Measurements from ENCODE around the gene IZUMO1.

The IZUMO1 gene

DNA sequence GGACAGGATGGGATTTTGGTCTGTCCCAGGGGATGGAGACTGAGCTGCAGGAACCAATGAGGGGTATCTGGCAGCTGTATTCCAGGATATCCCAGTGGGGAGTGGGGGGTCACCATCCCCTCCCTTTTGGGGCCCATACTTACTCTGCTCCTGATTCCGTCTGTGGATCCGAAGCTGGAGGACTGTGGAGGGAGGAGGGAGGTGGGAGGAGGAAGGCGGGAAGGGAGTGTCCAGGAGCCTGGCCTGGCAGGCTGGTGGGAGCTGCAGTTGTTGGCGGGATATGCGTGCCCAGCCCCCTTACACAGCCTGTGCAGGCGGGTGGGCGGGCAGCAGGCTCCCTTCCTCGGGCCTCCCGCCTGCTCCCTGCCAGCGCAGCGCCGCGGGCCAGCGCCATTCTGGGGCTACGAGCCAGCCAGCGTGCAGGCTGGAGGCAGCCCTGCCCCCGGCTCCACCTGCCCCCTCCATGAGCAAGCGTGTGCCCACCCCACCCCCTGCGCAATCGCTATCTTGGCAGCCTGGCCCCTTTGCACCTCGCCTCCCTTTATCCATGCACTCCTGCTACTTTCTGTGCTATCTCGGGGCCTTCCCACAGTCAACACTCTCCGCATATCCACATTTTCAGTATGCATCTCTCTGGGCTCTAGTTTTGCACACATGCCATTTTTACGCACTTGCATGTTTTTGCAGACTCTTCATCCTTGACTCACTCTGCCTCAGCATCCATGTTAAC is 30.0 kb downstream of the IZUMO1 start:
- ATAC-seq = no peak
- no peak for DNase-seq
- Mint-ChIP-seq H3K4me1 (peaks cover 19% of the 10 kb centered on the region), H3K9me3 (no peaks in the 10 kb centered on the region), H3K4me3 (no peak overlapping the region), H3K27me3 (no peaks in the 10 kb centered on the region), H3K27ac (no peak overlapping the region), H3K36me3 (ENCODE audit: low read depth) (no peaks in the 10 kb centered on the region)

DNA sequence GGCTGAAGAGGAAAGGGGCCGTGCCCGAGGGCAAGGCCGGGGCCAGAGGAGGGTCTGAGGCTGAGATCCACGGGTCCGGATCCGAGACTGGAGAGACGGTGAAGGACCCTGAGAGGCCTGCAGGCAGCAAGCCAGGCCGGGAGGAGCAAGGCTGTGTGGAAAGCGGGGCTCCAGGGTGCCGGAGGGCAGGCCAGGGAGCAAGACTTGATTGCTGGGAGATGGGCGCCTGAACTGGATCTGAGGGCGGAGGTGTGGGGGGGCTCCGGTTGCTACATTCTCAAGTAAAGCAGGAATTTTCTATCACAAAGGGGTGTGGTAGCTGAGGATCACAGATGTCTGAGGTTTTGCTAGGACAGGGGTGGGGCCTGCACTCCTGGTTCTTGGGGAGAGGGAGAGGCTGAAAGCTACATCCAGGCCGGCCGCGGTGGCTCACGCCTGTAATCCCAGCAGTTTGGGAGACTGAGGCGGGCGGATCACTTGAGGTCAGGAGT is 31.0 kb downstream of the IZUMO1 start:
- Mint-ChIP-seq H3K36me3 (ENCODE audit: low read depth) (peaks cover 6% of the 10 kb centered on the region), H3K27me3 (no peaks in the 10 kb centered on the region), H3K4me3 (no peak overlapping the region), H3K27ac (no peak overlapping the region), H3K9me3 (no peaks in the 10 kb centered on the region), H3K4me1 (peaks cover 14% of the 10 kb centered on the region)
- ATAC-seq (no peak), DNase-seq (no peak)

DNA sequence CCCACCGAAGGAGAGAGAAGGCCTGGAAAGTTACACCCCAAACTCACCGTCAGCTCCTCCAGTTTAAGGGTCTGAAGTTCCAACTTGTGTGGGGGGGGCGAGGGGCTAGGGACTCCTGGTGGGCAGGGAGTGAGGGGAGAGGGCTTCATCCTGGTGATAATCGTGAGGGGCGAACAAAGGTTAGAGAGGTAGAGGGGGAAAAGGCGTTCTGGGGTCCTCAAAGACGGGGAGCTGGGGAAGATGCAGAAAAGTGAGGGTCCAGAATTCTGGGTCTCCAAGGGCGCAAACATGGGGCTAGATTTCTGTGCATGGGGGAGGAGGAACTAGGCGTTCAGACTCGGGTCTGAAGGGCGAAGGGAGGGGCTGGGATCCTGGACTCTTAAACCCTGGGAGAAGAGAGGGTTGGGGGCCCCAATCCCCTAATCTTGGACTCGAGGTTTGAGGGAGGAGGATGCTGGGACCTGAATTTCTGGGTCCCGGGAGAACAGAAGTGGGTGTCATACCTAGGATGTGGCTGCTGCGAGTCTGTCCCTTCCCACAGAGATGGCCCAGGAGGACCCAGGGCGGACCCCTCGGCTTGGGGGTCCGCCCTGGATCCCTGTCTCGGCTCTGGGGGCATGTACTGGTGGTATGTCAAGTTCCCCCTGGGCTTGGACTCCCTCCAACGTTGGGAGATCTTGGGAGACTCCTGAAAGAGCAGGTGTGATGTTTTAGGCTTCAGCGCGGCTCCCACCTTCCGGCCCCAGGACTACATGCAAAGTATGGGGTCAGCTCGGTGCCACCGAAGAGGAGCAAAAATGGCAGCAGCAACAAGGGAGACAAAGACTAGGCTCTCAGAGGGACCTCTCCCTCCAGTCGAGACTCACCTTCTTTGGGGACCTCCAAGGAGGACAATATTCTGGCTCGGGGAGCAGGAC is 31.7 kb downstream of the IZUMO1 start:
- H3K4me1 Mint-ChIP-seq = peaks cover 8% of the 10 kb centered on the region
- H3K9me3 Mint-ChIP-seq = no peaks in the 10 kb centered on the region
- H3K4me3 Mint-ChIP-seq = peak overlapping the region; percentile 83
- H3K27me3 Mint-ChIP-seq = no peaks in the 10 kb centered on the region
- ATAC-seq (no peak), DNase-seq (no peak)
- H3K36me3 Mint-ChIP-seq (ENCODE audit: low read depth) = peaks cover 6% of the 10 kb centered on the region
- H3K27ac Mint-ChIP-seq = peak overlapping the region; percentile 86

DNA sequence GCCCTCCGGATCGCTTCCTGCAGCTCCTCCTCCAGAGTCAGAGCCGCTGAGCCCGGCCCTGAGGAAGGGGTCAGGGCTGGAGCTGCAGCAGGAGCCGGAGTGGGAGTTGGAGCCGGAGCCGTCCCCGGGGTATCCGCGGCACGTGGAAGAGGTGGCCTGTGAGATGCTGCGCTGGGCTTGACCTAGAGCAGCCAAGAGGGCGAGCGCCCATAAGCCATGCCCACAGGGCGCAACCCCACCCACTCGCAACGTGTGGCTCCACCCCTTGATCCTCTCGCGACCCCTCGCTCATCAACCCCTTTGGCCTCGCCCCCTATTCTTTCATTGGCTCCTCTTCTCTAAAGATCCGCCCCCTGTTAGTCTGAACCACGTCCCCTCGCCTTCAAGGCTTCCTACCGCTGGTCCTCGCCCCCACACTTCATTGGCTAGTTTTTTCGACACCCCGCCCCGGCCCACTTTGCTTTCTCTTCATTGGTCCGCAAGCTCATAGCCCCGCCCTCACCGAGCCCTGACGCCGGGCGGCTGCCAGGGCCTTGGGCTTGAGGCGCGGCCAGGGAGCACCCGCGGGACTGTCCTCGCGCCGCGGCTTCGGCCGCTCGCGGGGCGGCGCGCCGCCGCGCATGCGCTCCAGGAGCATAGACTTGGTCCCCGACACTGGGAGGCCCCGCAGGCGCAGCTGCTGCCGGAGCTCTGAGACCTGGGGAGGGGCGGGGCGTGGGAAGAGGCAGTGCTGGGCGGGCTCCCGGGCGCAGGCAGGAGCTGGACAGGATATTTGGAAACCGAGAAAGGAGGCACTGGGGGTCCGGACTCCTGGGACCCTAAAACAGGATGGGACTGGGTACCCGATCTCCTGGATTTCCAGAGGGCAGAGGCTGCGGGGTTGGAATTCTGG is 32.6 kb downstream of the IZUMO1 start:
- H3K4me1 Mint-ChIP-seq = peaks cover 8% of the 10 kb centered on the region
- H3K27ac Mint-ChIP-seq = peak overlapping the region; percentile 86
- H3K36me3 Mint-ChIP-seq (ENCODE audit: low read depth) = peaks cover 6% of the 10 kb centered on the region
- DNase-seq (peak; percentile 97), ATAC-seq (peak; percentile 94)
- H3K9me3 Mint-ChIP-seq = no peaks in the 10 kb centered on the region
- H3K4me3 Mint-ChIP-seq = peak overlapping the region; percentile 83
- no peaks in the 10 kb centered on the region for H3K27me3 Mint-ChIP-seq

DNA sequence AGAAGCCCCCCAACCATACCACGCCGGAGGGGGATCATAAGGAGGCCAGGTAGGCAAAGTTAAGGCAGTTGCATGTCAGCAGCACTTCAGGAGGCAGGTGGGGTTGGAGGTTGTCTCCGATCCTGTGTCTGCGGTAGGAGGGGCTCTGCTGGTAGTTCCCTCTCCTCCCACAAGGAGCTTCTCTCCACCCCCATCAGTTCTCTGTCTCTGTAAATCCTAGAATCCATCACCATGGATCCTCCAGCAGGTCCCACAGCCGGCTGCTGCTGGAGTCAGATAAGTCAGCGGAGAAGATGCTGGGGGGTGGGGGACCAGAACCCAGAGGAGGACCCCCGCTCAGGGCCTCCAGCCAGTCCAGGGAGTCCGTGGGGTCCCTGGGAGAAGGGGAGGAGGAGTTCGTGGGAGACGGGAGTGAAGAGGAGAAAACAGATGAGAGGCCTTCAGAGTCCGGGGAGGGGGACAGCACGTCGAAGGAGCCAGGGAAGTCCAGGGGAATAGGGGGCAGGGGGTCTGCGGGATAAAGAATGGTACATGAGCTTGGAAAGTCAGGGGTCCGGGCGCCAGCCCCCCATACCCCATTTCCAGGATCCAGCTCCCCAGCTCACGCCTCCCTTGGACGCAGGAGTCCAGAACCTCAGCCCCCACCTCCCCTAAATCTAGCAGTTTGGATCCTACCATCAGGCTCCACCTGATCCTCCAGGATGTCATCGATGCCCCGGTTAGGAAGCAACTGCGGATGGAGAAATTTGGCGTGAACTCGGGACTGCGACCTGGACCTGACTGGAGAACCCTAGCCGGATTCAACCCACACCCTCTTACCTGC is 33.5 kb downstream of the IZUMO1 start:
- peak overlapping the region; percentile 83 for H3K4me3 Mint-ChIP-seq
- no peak overlapping the region for H3K27ac Mint-ChIP-seq
- peaks cover 6% of the 10 kb centered on the region for H3K36me3 Mint-ChIP-seq (ENCODE audit: low read depth)
- H3K27me3 Mint-ChIP-seq = no peaks in the 10 kb centered on the region
- H3K4me1 Mint-ChIP-seq = peaks cover 8% of the 10 kb centered on the region
- DNase-seq = peak; percentile 12
- H3K9me3 Mint-ChIP-seq = no peaks in the 10 kb centered on the region
- no peak for ATAC-seq

DNA sequence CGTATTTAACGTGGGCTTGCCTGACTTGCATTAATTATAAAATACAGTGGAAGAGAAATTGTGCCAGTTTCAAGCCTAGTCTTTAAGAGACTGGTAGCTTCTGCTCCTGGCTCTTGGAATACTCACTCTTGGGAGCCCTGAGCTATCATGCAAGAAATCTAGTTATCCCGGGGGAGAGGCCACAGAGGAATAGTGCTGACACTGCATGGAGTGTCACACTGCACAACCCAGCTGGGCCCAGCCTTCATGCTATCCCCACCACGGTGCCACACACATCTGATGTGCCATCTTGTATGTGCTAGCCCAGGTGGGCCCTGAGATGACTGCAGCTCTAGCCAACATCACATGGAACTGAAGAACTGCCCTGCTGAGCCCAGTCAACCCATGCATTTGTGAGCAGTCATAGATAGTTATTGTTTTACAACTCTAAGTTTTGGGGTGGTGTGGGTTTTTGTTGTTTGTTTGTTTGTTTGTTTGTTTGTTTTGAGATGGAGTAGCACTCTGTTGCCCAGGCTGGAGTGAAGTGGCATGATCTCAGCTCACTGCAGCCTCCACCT is 35.5 kb downstream of the IZUMO1 start:
- Mint-ChIP-seq H3K36me3 (ENCODE audit: low read depth) (peaks cover 6% of the 10 kb centered on the region), H3K4me3 (no peak overlapping the region), H3K27ac (no peak overlapping the region), H3K4me1 (peaks cover 8% of the 10 kb centered on the region), H3K9me3 (no peaks in the 10 kb centered on the region), H3K27me3 (no peaks in the 10 kb centered on the region)
- no peak for DNase-seq
- no peak for ATAC-seq

DNA sequence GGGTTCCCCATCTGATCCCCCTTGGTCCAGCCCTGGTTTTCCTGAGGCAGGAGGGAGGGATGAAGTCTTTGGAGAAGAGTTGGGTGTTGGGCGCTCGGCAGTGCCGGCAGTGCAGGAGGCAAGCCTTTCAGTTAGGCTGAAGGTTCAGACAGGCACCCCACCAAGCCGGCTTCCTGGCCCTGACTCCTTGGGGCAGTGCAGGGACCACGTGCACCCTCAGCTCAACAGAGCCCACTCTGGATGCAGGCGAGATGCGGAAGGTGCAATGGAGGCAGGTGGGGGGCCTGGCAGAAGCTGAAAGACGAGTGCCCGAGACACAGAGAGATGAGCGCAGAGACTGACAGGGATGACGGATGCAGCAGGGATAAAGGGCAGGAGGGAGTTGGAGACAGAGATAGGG is 38.2 kb downstream of the IZUMO1 start:
- Mint-ChIP-seq H3K27ac (no peak overlapping the region), H3K4me3 (no peak overlapping the region), H3K4me1 (peaks cover 3% of the 10 kb centered on the region), H3K27me3 (no peaks in the 10 kb centered on the region), H3K9me3 (no peaks in the 10 kb centered on the region), H3K36me3 (ENCODE audit: low read depth) (peaks cover 6% of the 10 kb centered on the region)
- ATAC-seq (no peak), DNase-seq (no peak)

DNA sequence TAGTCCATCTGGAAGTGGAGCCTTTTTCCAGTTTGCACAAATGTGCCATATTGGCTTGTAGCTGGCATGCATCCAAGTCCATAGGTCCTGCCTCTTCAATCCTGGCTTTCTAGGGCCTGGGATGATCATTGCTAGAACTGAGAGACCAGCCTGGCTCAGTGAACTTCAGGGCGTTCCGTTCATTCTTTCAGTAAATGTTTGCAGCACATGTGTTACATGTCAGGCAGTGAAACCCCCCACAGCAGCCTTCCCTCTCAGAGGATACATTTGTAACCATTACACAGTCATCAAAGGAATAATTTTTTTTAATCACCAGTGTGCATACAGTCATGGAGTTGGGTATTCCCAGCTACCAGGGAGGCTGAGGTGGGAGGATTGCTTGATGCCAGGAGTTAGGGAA is 41.3 kb downstream of the IZUMO1 start:
- H3K4me3 Mint-ChIP-seq = no peak overlapping the region
- DNase-seq (no peak), ATAC-seq (no peak)
- H3K27me3 Mint-ChIP-seq = no peaks in the 10 kb centered on the region
- H3K4me1 Mint-ChIP-seq = no peaks in the 10 kb centered on the region
- H3K36me3 Mint-ChIP-seq (ENCODE audit: low read depth) = no peaks in the 10 kb centered on the region
- no peaks in the 10 kb centered on the region for H3K9me3 Mint-ChIP-seq
- no peak overlapping the region for H3K27ac Mint-ChIP-seq

DNA sequence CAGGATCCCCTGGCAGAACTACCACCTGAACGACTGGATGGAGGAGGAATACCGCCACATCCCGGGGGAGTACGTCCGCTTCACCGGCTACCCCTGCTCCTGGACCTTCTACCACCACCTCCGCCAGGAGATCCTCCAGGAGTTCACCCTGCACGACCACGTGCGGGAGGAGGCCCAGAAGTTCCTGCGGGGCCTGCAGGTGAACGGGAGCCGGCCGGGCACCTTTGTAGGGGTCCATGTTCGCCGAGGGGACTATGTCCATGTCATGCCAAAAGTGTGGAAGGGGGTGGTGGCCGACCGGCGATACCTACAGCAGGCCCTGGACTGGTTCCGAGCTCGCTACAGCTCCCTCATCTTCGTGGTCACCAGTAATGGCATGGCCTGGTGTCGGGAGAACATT is 43.4 kb downstream of the IZUMO1 start:
- no peaks in the 10 kb centered on the region for H3K4me1 Mint-ChIP-seq
- H3K27me3 Mint-ChIP-seq = peaks cover 5% of the 10 kb centered on the region
- H3K4me3 Mint-ChIP-seq = no peak overlapping the region
- no peaks in the 10 kb centered on the region for H3K9me3 Mint-ChIP-seq
- ATAC-seq (no peak), DNase-seq (no peak)
- no peaks in the 10 kb centered on the region for H3K36me3 Mint-ChIP-seq (ENCODE audit: low read depth)
- no peak overlapping the region for H3K27ac Mint-ChIP-seq

DNA sequence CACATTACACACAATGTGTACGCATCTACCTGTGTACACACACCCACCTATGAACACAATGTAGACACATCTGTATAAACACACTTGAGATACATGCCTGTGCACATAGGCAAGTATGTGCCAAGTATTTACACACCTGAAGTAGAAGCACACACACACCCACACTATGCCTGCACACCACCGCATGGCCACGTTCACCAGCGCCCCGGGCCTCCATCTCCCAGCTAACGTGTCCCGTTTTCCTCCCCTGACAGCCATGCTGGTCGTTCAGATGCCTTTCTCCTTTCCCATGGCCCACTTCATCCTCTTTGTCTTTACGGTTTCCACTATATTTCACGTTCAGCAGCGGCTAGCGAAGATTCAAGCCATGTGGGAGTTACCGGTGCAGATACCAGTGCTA is 44.0 kb downstream of the IZUMO1 start:
- H3K36me3 Mint-ChIP-seq (ENCODE audit: low read depth) = no peaks in the 10 kb centered on the region
- DNase-seq = no peak
- no peak for ATAC-seq
- no peak overlapping the region for H3K4me3 Mint-ChIP-seq
- no peaks in the 10 kb centered on the region for H3K4me1 Mint-ChIP-seq
- H3K27ac Mint-ChIP-seq = no peak overlapping the region
- peaks cover 10% of the 10 kb centered on the region for H3K27me3 Mint-ChIP-seq
- no peaks in the 10 kb centered on the region for H3K9me3 Mint-ChIP-seq

DNA sequence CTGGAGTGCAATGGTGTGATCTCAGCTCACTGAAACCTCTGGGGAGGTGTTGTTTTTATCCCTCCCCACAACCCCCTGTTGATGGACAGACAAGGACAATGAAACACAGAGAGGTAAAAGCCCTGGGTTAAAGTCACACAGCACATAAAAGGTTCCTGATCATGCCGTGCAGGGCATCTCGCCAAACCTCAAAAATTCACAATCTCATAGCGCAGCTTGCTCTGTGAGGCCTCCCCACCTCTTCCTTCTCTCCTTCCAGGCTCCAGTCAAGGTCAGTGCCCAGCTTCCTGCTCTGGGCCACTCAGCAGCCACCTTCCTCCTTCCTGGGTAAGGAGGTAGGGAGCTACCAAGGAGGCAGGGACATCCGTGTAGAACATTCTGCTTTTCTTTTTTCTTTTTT is 48.7 kb downstream of the IZUMO1 start:
- ATAC-seq = no peak
- Mint-ChIP-seq H3K4me1 (peaks cover 7% of the 10 kb centered on the region), H3K27ac (no peak overlapping the region), H3K36me3 (ENCODE audit: low read depth) (no peaks in the 10 kb centered on the region), H3K9me3 (no peaks in the 10 kb centered on the region), H3K4me3 (no peak overlapping the region), H3K27me3 (peaks cover 26% of the 10 kb centered on the region)
- no peak for DNase-seq

DNA sequence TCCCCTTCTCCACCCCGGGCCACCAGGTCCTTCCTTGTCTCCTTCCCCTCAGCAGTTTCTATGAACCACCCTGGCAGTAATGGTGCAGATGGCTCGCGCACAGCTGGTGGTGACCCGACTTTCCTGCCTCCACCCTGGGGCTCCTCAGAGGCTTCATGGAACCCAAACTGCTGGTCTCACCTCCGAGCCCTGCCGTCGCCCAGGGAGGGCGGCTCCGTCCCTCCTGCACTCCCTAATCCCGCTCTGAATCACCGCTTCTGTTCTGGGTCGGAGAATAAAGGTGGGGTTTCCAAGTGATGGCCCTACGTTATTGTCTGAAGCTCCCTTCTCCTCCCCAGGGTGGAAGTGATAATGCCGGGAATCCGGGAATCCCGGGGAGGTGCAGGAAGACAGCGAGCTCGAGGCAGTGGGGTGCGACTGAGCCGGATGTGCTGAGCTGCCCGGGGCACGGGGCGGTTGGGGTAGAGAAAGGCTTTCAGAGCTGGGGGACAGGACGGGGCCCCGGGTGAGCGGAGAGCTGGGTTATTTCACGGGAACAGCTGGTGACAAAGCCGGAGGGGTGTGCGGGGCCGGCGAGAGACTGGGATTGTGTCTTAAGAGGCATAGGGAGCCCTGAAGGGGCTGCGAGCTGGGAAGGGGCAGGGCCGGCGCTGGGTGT is 50.2 kb downstream of the IZUMO1 start:
- peak; percentile 40 for ATAC-seq
- peaks cover 26% of the 10 kb centered on the region for H3K27me3 Mint-ChIP-seq
- H3K27ac Mint-ChIP-seq = no peak overlapping the region
- H3K9me3 Mint-ChIP-seq = no peaks in the 10 kb centered on the region
- H3K36me3 Mint-ChIP-seq (ENCODE audit: low read depth) = no peaks in the 10 kb centered on the region
- H3K4me1 Mint-ChIP-seq = peaks cover 7% of the 10 kb centered on the region
- H3K4me3 Mint-ChIP-seq = no peak overlapping the region
- DNase-seq = no peak

DNA sequence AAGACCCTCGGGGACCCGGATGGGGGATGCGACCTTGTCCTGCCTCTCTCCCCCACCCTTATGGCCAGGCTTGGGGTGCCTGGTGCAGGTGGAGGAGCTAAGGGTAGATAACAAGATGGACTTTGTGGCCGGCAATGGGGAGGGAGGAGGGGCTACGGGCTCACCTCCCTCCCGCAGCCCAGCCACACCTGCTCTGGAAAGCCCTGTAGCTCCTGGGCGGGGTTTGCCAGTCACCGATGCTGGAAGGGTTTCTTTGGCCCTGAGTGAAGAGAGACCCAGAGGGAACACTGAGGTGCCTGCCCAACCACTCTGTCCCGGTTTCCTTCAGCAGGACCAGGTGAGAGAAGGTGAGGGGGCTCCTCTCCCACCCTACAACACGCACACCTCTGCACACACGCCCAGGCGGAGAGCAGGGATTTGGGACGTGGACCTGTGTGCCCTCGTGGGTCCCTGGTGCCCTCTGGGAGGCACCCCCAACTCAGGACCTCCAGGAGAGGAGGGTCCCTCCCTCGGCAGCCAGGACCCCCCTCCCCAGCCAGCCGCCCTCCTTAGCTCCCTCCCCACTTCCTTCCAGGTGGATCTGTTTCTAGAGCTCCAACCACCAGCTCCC is 50.9 kb downstream of the IZUMO1 start, which contains the start of gene FUT2:
Gene FUT2, plus strand, starts transcription at position 229 of the 610 bp plus-strand sequence. CDS start 6,986 bp downstream, outside the sequence.
- no peak within 1 kb of the TSS for H3K4me3 Mint-ChIP-seq
- ATAC-seq (no peak), DNase-seq (no peak)
- no peaks in the 10 kb centered on the region for H3K36me3 Mint-ChIP-seq (ENCODE audit: low read depth)
- H3K9me3 Mint-ChIP-seq = no peaks in the 10 kb centered on the region
- H3K27me3 Mint-ChIP-seq = peaks cover 26% of the 10 kb centered on the region
- H3K4me1 Mint-ChIP-seq = peaks cover 7% of the 10 kb centered on the region
- no peak within 1 kb of the TSS for H3K27ac Mint-ChIP-seq
